ENCODE measurements around the gene TENM4. TPM values are rescaled to one million over a fixed set of nuclear protein-coding genes. Genes with fewer than 3 reads are reported as not detected.

Gene TENM4
- total and polyA plus RNA-seq, 4 donors = 0.02 to 0.33 (median 0.14) TPM

- no peak for TF ChIP-seq ZBTB33 (IDR thresholded peaks at IDR 0.05)
These were observed 463.8 kb downstream of the TENM4 start (continued) for GRCh38 chr11:78977009-78977408.

GRCh38 chr11:78975081-78975480, 465.7 kb downstream of the TENM4 start:
- DNase-seq (ENCODE audit: low spot score) = no peak
- 80% methylated on average over 5 of the region's 5 CpGs for WGBS
- H3K36me3 ChIP-seq (ENCODE audit: control insufficient read depth in 4 of 4, insufficient read depth in 3 of 4, low read depth in 1 of 4, low read length in 3 of 4) = no peaks in the 10 kb centered on the region

More at GRCh38 chr11:78975081-78975480, 465.7 kb downstream of the TENM4 start:
- Histone ChIP-seq H3K4me3 (ENCODE audit: low read depth in 1 of 3, low read length in 3 of 3) (no peak overlapping the region), H3K9ac (ENCODE audit: low read depth in 1 of 2, low read length in 2 of 2) (no peak overlapping the region), H3K4me1 (ENCODE audit: control insufficient read depth in 4 of 4, insufficient read depth in 4 of 4, low read length in 3 of 4) (no peaks in the 10 kb centered on the region), H3K27me3 (ENCODE audit: control insufficient read depth in 4 of 4, insufficient read depth in 4 of 4, low read length in 3 of 4) (no peaks in the 10 kb centered on the region), H3K9me3 (ENCODE audit: control insufficient read depth in 4 of 4, low read length in 3 of 4) (no peaks in the 10 kb centered on the region), H3K27ac (ENCODE audit: low read depth in 1 of 2, low read length in 2 of 2) (no peak overlapping the region)
- TF ChIP-seq JUND (IDR thresholded peaks at IDR 0.05) (no peak), TAF1 (conservative IDR thresholded peaks at IDR 0.05) (no peak), SP1 (IDR thresholded peaks at IDR 0.05) (no peak), HNF4G (IDR thresholded peaks at IDR 0.05) (no peak), REST (IDR thresholded peaks at IDR 0.05) (no peak), GABPA (IDR thresholded peaks at IDR 0.05 in 1 of 2, conservative IDR thresholded peaks at IDR 0.05 in 1 of 2) (no peak), EGR1 (IDR thresholded peaks at IDR 0.05; ENCODE audit: low read depth in 2 of 2) (no peak), FOXA2 (IDR thresholded peaks at IDR 0.05) (no peak), RAD21 (IDR thresholded peaks at IDR 0.05) (no peak), CTCF (IDR thresholded peaks at IDR 0.05; ENCODE audit: low read depth, low read length, missing input control) (no peak), YY1 (IDR thresholded peaks at IDR 0.05) (no peak), RXRA (IDR thresholded peaks at IDR 0.05) (no peak), NR2F2 (IDR thresholded peaks at IDR 0.05) (no peak), FOXA1 (IDR thresholded peaks at IDR 0.05) (no peak)
